Kidney epithelial cell (primary cell): ENCODE data around the gene CTSW. TPM values are rescaled to one million over a fixed set of nuclear protein-coding genes. Genes with fewer than 3 reads are reported as not detected.

Experiments used
- DNase-seq: peaks from one replicate; pipeline ENCODE4 v3.0.0-alpha.2; 2010; ENCODE audit warnings: low read depth
- H3K27me3 ChIP-seq: 2 replicates; pipeline ENCODE4 v1.6.0; 2011; ENCODE audit warnings: low read length; ENCODE audit not compliant: control insufficient read depth, insufficient read depth
- H3K36me3 ChIP-seq: 2 replicates; pipeline ENCODE4 v1.5.1; 2011; ENCODE audit warnings: low read length; ENCODE audit not compliant: control insufficient read depth, insufficient read depth
- H3K4me3 ChIP-seq: 2 replicates; pipeline ENCODE4 v1.5.1; 2011; ENCODE audit warnings: low read depth, mild to moderate bottlenecking, control low read depth, low read length
- CTCF ChIP-seq: IDR thresholded peaks from 2 replicates; pipeline ENCODE4 v1.5.1; 2011; ENCODE audit warnings: mild to moderate bottlenecking, moderate library complexity, low read length, control low read depth, inconsistent platforms; ENCODE audit not compliant: insufficient read depth, poor library complexity, severe bottlenecking
- total RNA-seq: library from RNA; depleted of rRNA; stranded (reverse); fragments of >200 nt; gene quantifications from 2 replicates; pipeline ENCODE4 v1.2.3, GENCODE V29; 2015

CTSW gene
- total RNA-seq, 1 donor from 2014 or later, result not detected

- DNase-seq, result no peak
- peak overlapping the region; percentile 92 for H3K4me3 ChIP-seq
- no peaks in the 10 kb centered on the region for H3K27me3 ChIP-seq
- no peak for TF ChIP-seq CTCF
- no peaks in the 10 kb centered on the region for H3K36me3 ChIP-seq
These were observed 19.2 kb downstream of the CTSW start for GRCh38 chr11:65898656-65899355.

- Histone ChIP-seq H3K36me3 (no peaks in the 10 kb centered on the region), H3K4me3 (peak overlapping the region; percentile 92), H3K27me3 (no peaks in the 10 kb centered on the region)
- no peak for DNase-seq
- peak; percentile 23 for TF ChIP-seq CTCF
These were observed 19.9 kb downstream of the CTSW start for GRCh38 chr11:65899356-65900124.

GRCh38 chr11:65900125-65900898 is 20.7 kb downstream of the CTSW start, which contains the start of gene FOSL1:
Gene FOSL1 (minus strand): TSS chr11:65900388. CDS start chr11:65900339, 49 bp downstream.
- Histone ChIP-seq H3K36me3 (no peaks in the 10 kb centered on the region), H3K27me3 (no peaks in the 10 kb centered on the region), H3K4me3 (peak within 1 kb of the TSS; percentile 92)
- TF ChIP-seq CTCF, result no peak
- DNase-seq, result peak; percentile 73

- peak overlapping the region; percentile 23 for H3K4me3 ChIP-seq
- no peak for TF ChIP-seq CTCF
- no peak for DNase-seq
These were observed 21.2 kb downstream of the CTSW start for GRCh38 chr11:65900899-65901180.

GRCh38 chr11:65903068-65903481 is 23.4 kb downstream of the CTSW start:
- Histone ChIP-seq H3K4me3 (no peak overlapping the region), H3K27me3 (no peaks in the 10 kb centered on the region), H3K36me3 (no peaks in the 10 kb centered on the region)
- no peak for TF ChIP-seq CTCF
- no peak for DNase-seq

More at GRCh38 chr11:65900899-65901180, 21.2 kb downstream of the CTSW start:
- Histone ChIP-seq H3K27me3 (no peaks in the 10 kb centered on the region), H3K36me3 (no peaks in the 10 kb centered on the region)
